GM18520 (cell line): Measurements from ENCODE around the gene OSGEPL1.
"Not testable (repeated sequence)": the region's sequence is repeated elsewhere in the genome, so short reads cannot be mapped to it uniquely, and the experiment has no call there.

Source experiments
- ATAC-seq: cut with Tn5 transposase; IDR thresholded peaks from one replicate; pipeline ENCODE4 v1.9.1; 2021; ENCODE audit not compliant: unreplicated experiment

The OSGEPL1 gene, protein sequence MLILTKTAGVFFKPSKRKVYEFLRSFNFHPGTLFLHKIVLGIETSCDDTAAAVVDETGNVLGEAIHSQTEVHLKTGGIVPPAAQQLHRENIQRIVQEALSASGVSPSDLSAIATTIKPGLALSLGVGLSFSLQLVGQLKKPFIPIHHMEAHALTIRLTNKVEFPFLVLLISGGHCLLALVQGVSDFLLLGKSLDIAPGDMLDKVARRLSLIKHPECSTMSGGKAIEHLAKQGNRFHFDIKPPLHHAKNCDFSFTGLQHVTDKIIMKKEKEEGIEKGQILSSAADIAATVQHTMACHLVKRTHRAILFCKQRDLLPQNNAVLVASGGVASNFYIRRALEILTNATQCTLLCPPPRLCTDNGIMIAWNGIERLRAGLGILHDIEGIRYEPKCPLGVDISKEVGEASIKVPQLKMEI

GRCh38 chr2:189762551-189763298 lies at the start of gene OSGEPL1:
Gene OSGEPL1 (minus strand): TSS chr2:189762792. CDS start chr2:189761640, 1,152 bp downstream.
- peak; percentile 86 for ATAC-seq

DNA sequence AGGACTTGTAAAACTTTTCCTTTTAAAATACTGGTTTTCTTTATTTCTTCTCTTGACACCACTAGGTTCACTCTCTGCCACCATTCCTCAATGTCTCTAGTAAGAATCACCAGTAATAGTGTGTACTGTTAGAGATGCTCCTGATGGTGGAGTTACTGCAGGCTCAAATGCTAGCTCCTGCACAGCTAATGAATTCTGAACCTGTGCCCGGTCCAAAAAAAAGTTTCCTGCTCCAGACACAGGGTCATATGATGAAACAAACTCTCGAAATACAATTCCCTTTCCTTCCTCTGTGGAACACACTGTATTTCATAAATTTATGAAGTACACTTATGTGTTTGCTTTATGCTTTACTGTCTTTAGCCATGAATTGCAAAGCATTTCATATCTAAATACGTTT lies 40.8 kb upstream of the OSGEPL1 start:
- no peak for ATAC-seq

DNA sequence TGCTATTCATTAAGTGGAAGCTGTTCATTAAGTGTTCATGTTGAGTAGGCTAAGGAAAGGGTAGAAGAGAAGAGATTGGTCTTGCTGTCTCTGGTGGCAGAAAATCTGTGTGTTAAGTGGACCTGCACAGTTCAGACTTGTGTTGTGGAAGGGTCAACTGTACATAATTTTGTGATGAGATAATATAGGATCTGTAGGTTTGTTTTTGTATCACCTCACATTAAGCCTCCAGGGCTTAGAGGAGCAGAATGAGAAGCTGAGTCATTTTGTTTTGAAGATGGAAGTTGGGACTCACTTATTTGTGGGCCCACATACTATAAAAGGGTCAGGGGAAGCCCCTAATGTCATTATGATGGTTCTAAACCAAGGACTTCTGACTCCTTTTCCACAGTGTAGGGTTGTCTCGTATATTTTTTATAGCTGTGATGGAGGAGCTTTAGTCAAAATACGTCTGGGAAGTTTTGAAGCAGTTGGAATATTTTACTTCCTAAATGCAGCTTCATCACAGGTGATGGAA lies 39.9 kb upstream of the OSGEPL1 start:
- ATAC-seq = no peak

DNA sequence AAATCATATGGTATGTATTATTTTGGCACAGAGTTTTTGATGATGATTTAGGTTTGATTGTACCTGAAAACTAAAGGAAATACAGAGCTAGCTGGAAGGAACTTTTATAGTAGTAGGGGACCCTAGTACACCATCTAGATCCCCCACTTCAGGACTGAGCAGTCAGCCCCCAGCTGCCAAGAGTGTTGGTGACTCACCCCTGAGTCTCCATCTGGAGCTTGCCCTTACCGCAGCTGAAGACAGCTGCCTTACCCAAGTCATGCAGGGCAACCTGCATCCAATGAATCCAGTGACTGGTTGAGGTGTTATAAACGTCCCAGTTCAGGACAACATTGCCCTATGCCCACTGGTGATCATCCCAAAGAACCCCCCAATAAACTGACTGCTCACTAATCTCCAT lies 36.9 kb upstream of the OSGEPL1 start:
- no peak for ATAC-seq

- ATAC-seq = no peak
Measured at GRCh38 chr2:189799030-189799331, 36.4 kb upstream of the OSGEPL1 start.

DNA sequence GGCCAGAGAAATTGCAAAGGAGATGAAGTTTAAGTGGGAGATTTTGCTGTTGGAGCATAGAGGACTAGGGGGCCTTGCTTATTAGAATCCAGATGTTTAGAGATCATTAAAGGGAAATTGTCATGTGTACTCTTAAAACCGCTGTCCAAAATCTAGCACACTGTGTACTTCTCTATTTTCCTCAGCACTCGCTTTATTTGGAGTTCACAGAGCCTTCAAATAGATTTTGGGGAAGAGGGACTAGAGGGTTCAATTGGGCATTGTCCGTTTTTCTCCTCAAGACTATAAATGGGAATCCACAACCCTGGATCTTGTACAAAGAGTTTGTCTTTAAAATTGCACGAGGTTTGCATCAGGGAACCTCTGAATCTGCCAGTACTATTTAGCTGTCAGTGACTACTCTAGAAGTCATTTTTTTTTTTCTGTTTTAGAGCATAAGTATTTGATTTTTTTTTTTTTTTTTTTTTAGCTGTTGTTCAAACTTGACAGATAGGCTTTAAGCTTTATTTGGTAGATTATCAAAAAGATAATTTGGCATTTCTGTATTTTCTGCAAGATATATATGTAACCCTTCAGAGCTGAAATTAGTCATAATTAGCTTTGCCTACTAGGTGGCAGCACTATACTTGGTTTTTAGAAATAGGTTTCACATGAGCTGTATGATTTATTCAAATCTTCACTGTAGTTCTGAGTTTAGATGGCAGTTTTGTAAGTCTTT lies 35.9 kb upstream of the OSGEPL1 start:
- ATAC-seq = peak; percentile 77

DNA sequence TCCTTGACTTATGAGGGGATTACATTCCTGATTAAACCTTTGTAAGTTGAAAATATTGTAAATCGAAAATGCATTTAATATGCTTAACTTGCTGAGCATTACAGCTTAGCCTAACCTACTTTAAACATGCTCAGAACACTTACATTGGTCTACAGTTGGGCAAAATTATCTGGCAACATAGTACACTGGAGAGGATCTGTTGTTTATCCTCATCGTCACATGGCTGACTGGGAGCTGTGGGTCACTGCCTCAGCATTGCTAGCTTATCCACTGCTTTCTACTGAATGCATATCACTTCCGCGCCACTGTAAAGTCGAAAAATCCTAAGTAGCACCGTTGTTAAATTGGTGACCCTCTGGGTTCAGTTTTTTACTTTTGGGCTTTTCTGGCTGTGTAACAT lies 35.3 kb upstream of the OSGEPL1 start:
- no peak for ATAC-seq

- ATAC-seq = no peak
Measured at GRCh38 chr2:189794310-189794709, 31.7 kb upstream of the OSGEPL1 start.

GRCh38 chr2:189791338-189792042 lies 28.9 kb upstream of the OSGEPL1 start:
- peak; percentile 56 for ATAC-seq

DNA sequence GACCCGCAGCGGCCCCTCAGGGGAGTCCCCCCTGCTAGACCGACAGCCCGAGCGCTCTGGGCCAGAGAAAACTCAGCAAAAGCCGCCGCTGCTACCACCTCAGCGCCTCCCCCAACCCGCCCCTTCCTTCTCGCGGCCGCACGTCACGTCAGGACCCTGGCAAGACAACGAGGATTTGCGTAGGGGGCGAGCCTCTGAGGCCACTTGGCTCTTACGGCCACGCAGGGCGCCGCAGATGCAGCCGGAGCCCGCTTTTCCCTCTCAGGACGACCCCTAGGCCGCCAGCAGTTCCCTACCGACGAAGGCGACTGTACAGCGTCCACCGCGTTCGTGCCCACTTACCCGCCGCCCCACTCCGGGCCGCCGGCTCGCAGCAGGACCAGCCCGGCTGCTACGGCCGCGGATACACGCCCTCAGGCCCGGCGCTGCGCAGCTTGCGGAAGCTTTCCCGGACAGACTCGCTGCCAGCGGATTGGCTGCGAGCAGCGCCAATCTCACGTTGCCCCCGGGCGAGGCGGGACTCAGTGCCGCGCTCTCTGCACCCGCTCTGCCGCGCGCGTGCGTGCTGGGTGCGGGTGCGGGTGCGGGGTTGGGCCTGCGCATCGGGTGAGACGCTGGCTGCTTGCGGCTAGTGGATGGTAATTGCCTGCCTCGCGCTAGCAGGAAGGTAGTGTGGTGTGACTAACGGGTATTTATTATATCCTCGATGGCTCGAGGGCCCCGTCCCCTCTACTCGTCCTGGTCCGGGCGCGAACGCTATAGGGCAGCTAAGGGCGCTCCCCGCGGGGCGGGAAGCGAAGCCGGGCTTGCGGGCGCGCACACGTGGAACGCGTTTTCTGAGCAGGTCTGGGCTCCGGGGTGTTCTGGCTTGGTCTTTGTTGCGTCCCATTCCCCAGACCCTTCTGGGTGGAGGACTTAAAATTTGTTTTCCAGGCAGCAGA lies 21.6 kb upstream of the OSGEPL1 start, which contains the start of the genes ORMDL1 and PMS1:
TSS of gene ORMDL1 (minus strand) at position 413 of the 941 bp plus-strand sequence. CDS start 1,744 bp downstream, outside the sequence.
TSS of gene PMS1 (plus strand) at position 524 of the 941 bp plus-strand sequence. CDS start 7,360 bp downstream, outside the sequence.
- ATAC-seq = peak; percentile 94

- no peak for ATAC-seq
Measured at GRCh38 chr2:189783451-189783926, 20.9 kb upstream of the OSGEPL1 start.

- no peak for ATAC-seq
Measured at GRCh38 chr2:189782221-189782671, 19.7 kb upstream of the OSGEPL1 start.

DNA sequence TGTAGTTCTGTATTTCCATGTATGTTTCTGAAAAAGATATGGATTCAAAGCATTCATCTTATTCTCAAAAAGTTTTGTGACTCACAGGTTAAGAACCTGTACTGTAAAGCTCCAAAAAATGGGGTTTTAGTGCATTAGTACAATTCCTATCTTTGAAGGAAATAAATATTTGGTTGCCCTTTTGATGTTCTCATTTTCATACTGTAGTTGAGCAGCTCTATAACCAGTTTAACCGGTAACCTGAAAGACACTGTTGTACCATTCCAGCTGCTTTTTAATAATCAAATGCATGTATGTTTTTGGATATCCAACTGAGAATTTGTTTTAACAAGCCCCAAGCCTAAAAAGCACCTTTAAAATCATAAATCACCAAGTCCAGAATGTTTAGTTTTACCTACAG lies 9.6 kb upstream of the OSGEPL1 start:
- ATAC-seq = no peak

- no peak for ATAC-seq
Measured at GRCh38 chr2:189770590-189771322, 8.2 kb upstream of the OSGEPL1 start.

GRCh38 chr2:189763908-189764661 lies 1.5 kb upstream of the OSGEPL1 start:
- ATAC-seq = no peak

DNA sequence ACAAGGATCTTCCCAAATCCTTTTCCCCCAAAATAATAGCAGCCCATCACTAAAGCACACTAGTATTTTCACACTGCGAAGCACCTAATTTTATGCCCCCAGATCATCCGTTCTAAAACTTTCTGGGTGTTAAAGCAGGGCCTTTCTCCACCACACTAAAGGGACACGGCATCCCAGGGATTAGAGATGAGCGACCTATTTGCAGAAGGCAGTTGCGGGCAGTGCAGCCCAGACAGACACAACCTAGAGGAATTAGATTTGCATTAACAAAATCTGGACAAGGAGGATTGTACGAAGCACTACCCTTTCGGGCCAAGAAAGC lies 402 bp downstream of the OSGEPL1 start:
- no peak for ATAC-seq

- ATAC-seq = not testable (repeated sequence)
Measured at GRCh38 chr2:189760154-189760553, 2.4 kb downstream of the OSGEPL1 start.
